ENCODE measurements around the gene GNE. TPM values are rescaled to one million over a fixed set of nuclear protein-coding genes. Genes with fewer than 3 reads are reported as not detected.

Gene GNE
- total RNA-seq, 6 donors from 2014 or later, result 9.0 to 23.6 (median 13.4) TPM

DNA sequence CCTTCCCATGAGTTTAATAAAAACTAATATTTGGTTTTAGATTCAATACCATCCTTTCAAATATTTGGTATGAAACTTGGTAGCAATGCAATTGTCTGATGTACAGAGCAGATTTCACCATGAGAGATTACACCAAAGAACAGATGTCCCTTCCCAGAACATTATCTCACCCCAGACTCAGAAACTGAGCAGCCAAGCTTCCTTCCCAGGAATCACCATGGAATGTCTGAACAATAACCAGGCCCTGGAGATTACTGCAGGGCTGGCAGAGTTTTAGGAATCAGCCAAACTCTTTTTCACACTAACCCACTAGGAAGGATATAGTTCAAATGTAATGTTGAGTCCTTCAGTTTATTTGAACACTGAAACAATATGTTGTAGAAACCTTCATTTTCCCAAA, 43.7 kb downstream of the GNE start:
- no peak for TF ChIP-seq POLR2A (IDR thresholded peaks at IDR 0.05)
- Histone ChIP-seq H3K27ac (peak overlapping the region in 1 of 4 donors; percentile 37), H3K4me1 (peaks cover 6 to 24% (median 15%) of the 10 kb centered on the region in 4 donors), H3K9me3 (no peaks in the 10 kb centered on the region), H3K36me3 (peaks cover 9 to 80% (median 56%) of the 10 kb centered on the region in 4 donors), H3K27me3 (no peaks in the 10 kb centered on the region), H3K4me3 (no peak overlapping the region)
- ATAC-seq (ENCODE audit: low FRiP score in 2 of 2), result peak in 1 of 2 donors; percentile 74
- no peak for DNase-seq

DNA sequence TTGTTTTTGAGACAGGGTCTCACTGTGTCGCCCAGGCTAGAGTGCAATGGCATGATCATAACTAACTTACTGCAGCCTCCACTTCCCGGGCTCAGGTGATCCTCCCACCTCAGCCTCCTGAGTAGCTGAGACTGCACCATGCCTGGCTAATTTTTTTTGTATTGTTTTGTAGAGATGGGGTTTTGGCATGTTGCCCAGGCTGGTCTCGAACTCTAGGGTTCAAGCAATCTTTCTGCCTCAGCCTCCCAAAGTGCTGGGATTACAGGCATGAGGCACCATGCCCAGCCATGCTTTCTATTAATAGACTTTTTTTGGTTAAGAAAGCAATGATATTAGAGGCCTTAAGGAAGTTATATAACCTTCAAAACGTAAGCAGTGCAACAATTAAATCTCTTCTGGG, 44.3 kb downstream of the GNE start:
- WGBS, 2 donors, result 72 to 73% methylated on average over 4 of the region's 4 CpGs
- Histone ChIP-seq H3K4me3 (no peak overlapping the region), H3K27ac (peak overlapping the region in 1 of 4 donors; percentile 37), H3K27me3 (no peaks in the 10 kb centered on the region), H3K4me1 (peaks cover 6 to 24% (median 15%) of the 10 kb centered on the region in 4 donors), H3K36me3 (peaks cover 9 to 79% (median 54%) of the 10 kb centered on the region in 4 donors), H3K9me3 (no peaks in the 10 kb centered on the region)
- DNase-seq (no peak), ATAC-seq (ENCODE audit: low FRiP score in 2 of 2) (no peak)
- TF ChIP-seq CTCF (IDR thresholded peaks at IDR 0.05) (no peak), EP300 (IDR thresholded peaks at IDR 0.05) (no peak), POLR2A (IDR thresholded peaks at IDR 0.05) (no peak), POLR2AphosphoS5 (IDR thresholded peaks at IDR 0.05) (no peak)

DNA sequence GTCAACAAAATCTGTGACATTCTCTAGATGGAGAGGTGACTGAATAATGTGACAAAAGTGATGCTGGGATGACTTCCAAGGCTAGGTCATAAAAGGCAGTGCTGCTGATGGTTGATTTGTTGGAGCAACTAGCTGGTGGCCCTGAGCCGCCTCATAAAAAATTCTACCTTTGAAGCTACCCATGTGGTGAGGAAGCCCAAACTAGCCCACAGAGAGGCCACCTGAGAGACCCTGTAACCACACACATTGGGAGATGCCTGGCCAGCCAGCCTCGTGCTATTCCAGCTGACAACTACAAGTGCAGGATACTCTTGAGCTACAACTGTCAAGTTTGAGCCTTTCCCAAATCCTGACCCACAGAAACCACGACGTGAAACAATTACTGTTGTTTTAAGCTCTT, 44.9 kb downstream of the GNE start:
- Histone ChIP-seq H3K4me1 (peaks cover 6 to 29% (median 17%) of the 10 kb centered on the region in 4 donors), H3K9me3 (no peaks in the 10 kb centered on the region), H3K27ac (peak overlapping the region in 1 of 4 donors; percentile 37), H3K36me3 (peaks cover 9 to 81% (median 55%) of the 10 kb centered on the region in 4 donors), H3K27me3 (no peaks in the 10 kb centered on the region), H3K4me3 (no peak overlapping the region)
- no peak for ATAC-seq (ENCODE audit: low FRiP score in 2 of 2)
- no peak for DNase-seq
- WGBS, 2 donors, result 86 to 89% methylated on average over 4 of the region's 4 CpGs
- TF ChIP-seq POLR2AphosphoS5 (IDR thresholded peaks at IDR 0.05) (no peak), CTCF (IDR thresholded peaks at IDR 0.05) (no peak), POLR2A (IDR thresholded peaks at IDR 0.05) (no peak), EP300 (IDR thresholded peaks at IDR 0.05) (no peak)

DNA sequence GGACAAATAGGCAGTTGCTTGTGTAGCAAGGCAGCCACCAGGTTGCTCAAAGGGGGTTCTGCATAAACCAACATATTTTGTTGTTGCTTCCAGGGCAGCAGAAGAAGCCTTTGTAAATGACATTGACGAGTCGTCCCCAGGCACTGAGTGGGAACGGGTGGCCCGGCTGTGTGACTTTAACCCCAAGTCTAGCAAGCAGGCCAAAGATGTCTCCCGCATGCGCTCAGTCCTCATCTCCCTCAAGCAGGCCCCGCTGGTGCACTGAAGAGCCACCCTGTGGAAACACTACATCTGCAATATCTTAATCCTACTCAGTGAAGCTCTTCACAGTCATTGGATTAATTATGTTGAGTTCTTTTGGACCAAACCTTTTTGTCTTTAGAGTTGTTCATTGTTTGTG, 46.7 kb downstream of the GNE start:
- H3K27ac ChIP-seq, result peak overlapping the region in 2 of 4 donors; percentile 8 to 37
- no peak overlapping the region for H3K4me3 ChIP-seq
- no peaks in the 10 kb centered on the region for H3K9me3 ChIP-seq
- H3K36me3 ChIP-seq, result peaks cover 10 to 83% (median 51%) of the 10 kb centered on the region in 4 donors
- no peaks in the 10 kb centered on the region for H3K27me3 ChIP-seq
- WGBS, 2 donors, result 78 to 84% methylated on average over 7 of the region's 7 CpGs
- TF ChIP-seq CTCF (IDR thresholded peaks at IDR 0.05) (no peak), EP300 (IDR thresholded peaks at IDR 0.05) (no peak), POLR2A (IDR thresholded peaks at IDR 0.05) (no peak), POLR2AphosphoS5 (IDR thresholded peaks at IDR 0.05) (no peak)
- DNase-seq, result no peak
- no peak for ATAC-seq (ENCODE audit: low FRiP score in 2 of 2)
- H3K4me1 ChIP-seq, result peaks cover 14 to 47% (median 30%) of the 10 kb centered on the region in 4 donors

- H3K27ac ChIP-seq, result no peak overlapping the region
- WGBS, 2 donors, result 83 to 88% methylated on average over 8 of the region's 8 CpGs
- H3K27me3 ChIP-seq, result no peaks in the 10 kb centered on the region
- TF ChIP-seq CTCF (IDR thresholded peaks at IDR 0.05), result no peak
- no peak for TF ChIP-seq POLR2AphosphoS5 (IDR thresholded peaks at IDR 0.05)
- no peak for TF ChIP-seq POLR2A (IDR thresholded peaks at IDR 0.05)
- TF ChIP-seq EP300 (IDR thresholded peaks at IDR 0.05), result no peak
- no peak for DNase-seq
- no peak for ATAC-seq (ENCODE audit: low FRiP score in 2 of 2)
- H3K4me1 ChIP-seq, result peaks cover 14 to 47% (median 30%) of the 10 kb centered on the region in 4 donors
- no peaks in the 10 kb centered on the region for H3K9me3 ChIP-seq
- H3K36me3 ChIP-seq, result peaks cover 18 to 88% (median 58%) of the 10 kb centered on the region in 4 donors
- no peak overlapping the region for H3K4me3 ChIP-seq
Measured at GRCh38 chr9:36210722-36211121, 47.5 kb downstream of the GNE start.
